HepG2 (cell line): ENCODE data around the gene SLC6A5. TPM values are rescaled to one million over a fixed set of nuclear protein-coding genes. Genes with fewer than 3 reads are reported as not detected.

Experiments used
- ATAC-seq: fragments of 200-7000 bp; cut with Tn5 transposase; 3 replicates; pipeline ENCODE4 v1.9.1; 2020; ENCODE audit warnings: mild to moderate bottlenecking, moderate library complexity
- BruUV-seq: library from RNA; stranded (reverse); fragments of 400-500 nt; replicated peaks from 2 replicates; lab custom pipeline; 2021; lab: Mats Ljungman, UMichigan
- CTCF ChIA-PET: fragments of 300-600 bp; formaldehyde crosslinking; extraction: SDS; loops from one replicate; lab custom pipeline; 2021; ENCODE audit warnings: low total read pairs, inconsistent platforms, low intra/inter-chr PET ratio; lab: Yijun Ruan, JAX
- POLR2A ChIA-PET: fragments of 350-600 bp; sonication (Branson Sonifier 250); formaldehyde crosslinking; loops from one replicate; lab custom pipeline; 2020; ENCODE audit warnings: antibody characterized with exemption, inconsistent platforms; lab: Yijun Ruan, JAX
- DNase-seq: peaks from one replicate; pipeline ENCODE4 v3.0.0-alpha.2; 2015; ENCODE audit warnings: low spot score
- FAIRE-seq: peaks from 3 replicates; lab custom pipeline; 2011; peaks lifted over from hg19 to GRCh38; lab: Jason Lieb, UNC
- H2AFZ ChIP-seq: one replicate; pipeline ENCODE4 v1.6.1; 2011; ENCODE audit warnings: low read length, inconsistent platforms
- H3K27ac ChIP-seq: fragments of 300-600 bp; 3 replicates; pipeline ENCODE4 v1.8.0; 2011; ENCODE audit warnings: mixed run types, mild to moderate bottlenecking, mixed read lengths, low read length, inconsistent platforms; ENCODE audit not compliant: insufficient read depth; ENCODE audit errors: extremely low read length
- H3K27me3 ChIP-seq, 2 experiments: fragments of 200-600 bp in 1 of 2; 2 replicates in 1 of 2; 3 replicates in 1 of 2; pipeline versions ENCODE4 v1.6.0 to v1.8.0; 2011; ENCODE audit warnings: low read length in 2 of 2, mild to moderate bottlenecking in 2 of 2, moderate library complexity in 2 of 2, inconsistent platforms in 1 of 2; ENCODE audit not compliant: insufficient read depth in 2 of 2, control insufficient read depth in 1 of 2
- H3K36me3 ChIP-seq, 2 experiments: fragments of 200-600 bp in 1 of 2; replicated peaks in 1 of 2; 2 replicates in 1 of 2; 3 replicates in 1 of 2; pipeline versions ENCODE4 v1.5.1 to v1.8.0; 2011; ENCODE audit warnings: low read length in 2 of 2, inconsistent platforms in 1 of 2; ENCODE audit not compliant: insufficient read depth in 2 of 2, control insufficient read depth in 1 of 2
- H3K4me1 ChIP-seq: 2 replicates; pipeline ENCODE4 v1.5.1; 2012; ENCODE audit warnings: low read length, inconsistent platforms; ENCODE audit not compliant: insufficient read depth
- H3K4me2 ChIP-seq: 2 replicates; pipeline ENCODE4 v1.6.0; 2011; ENCODE audit warnings: low read depth, low read length, inconsistent platforms
- H3K4me3 ChIP-seq, 3 experiments: fragments of 200-600 bp in 1 of 3; sonication (generic), shearing (Covaris generic) in 1 of 3; replicated peaks in 1 of 3; 2 replicates each; pipeline ENCODE4 v1.5.1; 2011 to 2016; ENCODE audit warnings: low read length in 3 of 3, inconsistent platforms in 2 of 3, low read depth in 2 of 3, mild to moderate bottlenecking in 2 of 3, control low read depth in 1 of 3, mixed read lengths in 1 of 3; ENCODE audit not compliant: insufficient read depth in 1 of 3
- H3K79me2 ChIP-seq: one replicate; pipeline ENCODE4 v1.6.1; 2011; ENCODE audit warnings: low read length, inconsistent platforms; ENCODE audit not compliant: insufficient read depth
- H3K9ac ChIP-seq: 2 replicates; pipeline ENCODE4 v1.6.0; 2011; ENCODE audit warnings: mild to moderate bottlenecking, low read depth, low read length, inconsistent platforms; ENCODE audit not compliant: insufficient read depth
- H3K9me3 ChIP-seq: 2 replicates; pipeline ENCODE4 v1.5.1; 2012; ENCODE audit warnings: mild to moderate bottlenecking, low read length
- H4K20me1 ChIP-seq: 2 replicates; pipeline ENCODE4 v1.6.0; 2011; ENCODE audit warnings: inconsistent platforms, mild to moderate bottlenecking, low read length, moderate library complexity; ENCODE audit not compliant: insufficient read depth
- BRCA1 ChIP-seq: sonication (generic); formaldehyde crosslinking; IDR thresholded peaks from 2 replicates; pipeline ENCODE4 v1.4.0; 2020; ENCODE audit warnings: missing genetic modification reagents
- CCAR2 ChIP-seq: fragments of 200-400 bp; formaldehyde crosslinking; optimal IDR thresholded peaks from 2 replicates; pipeline ENCODE3; 2018; ENCODE audit warnings: low read depth, mild to moderate bottlenecking, low read length, moderate library complexity
- FOXA3 ChIP-seq: IDR thresholded peaks from 2 replicates; pipeline ENCODE4 v1.6.1; 2016; ENCODE audit warnings: missing genetic modification reagents, missing compliant biosample characterization
- MBD4 ChIP-seq: IDR thresholded peaks from 2 replicates; pipeline ENCODE4 v1.6.1; 2012; ENCODE audit warnings: low read length, inconsistent platforms, borderline replicate concordance
- MED1 ChIP-seq: sonication (generic); formaldehyde crosslinking; IDR thresholded peaks from 2 replicates; pipeline ENCODE4 v1.4.0; 2020; ENCODE audit warnings: missing genetic modification reagents
- NFE2 ChIP-seq: sonication (generic); formaldehyde crosslinking; IDR thresholded peaks from 2 replicates; pipeline ENCODE4 v1.4.0; 2020; ENCODE audit warnings: missing genetic modification reagents
- NFE2L2 ChIP-seq: fragments of 150-350 bp; IDR thresholded peaks from 2 replicates; pipeline ENCODE4 v1.6.1; 2014; ENCODE audit warnings: low read length
- TBL1XR1 ChIP-seq: fragments of 150-350 bp; IDR thresholded peaks from 2 replicates; pipeline ENCODE4 v1.6.1; 2014; ENCODE audit warnings: borderline replicate concordance, low read length; ENCODE audit not compliant: partially characterized antibody
- ZFP41 ChIP-seq: sonication (generic); formaldehyde crosslinking; IDR thresholded peaks from 2 replicates; pipeline ENCODE4 v1.4.0; 2020; ENCODE audit warnings: mild to moderate bottlenecking, missing genetic modification reagents, borderline replicate concordance
- ZNF333 ChIP-seq: sonication (generic); formaldehyde crosslinking; IDR thresholded peaks from 2 replicates; pipeline ENCODE4 v1.4.0; 2020; ENCODE audit warnings: mild to moderate bottlenecking, missing genetic modification reagents, borderline replicate concordance
- ZNF382 ChIP-seq: sonication (generic); formaldehyde crosslinking; IDR thresholded peaks from 2 replicates; pipeline ENCODE4 v1.5.0; 2020; ENCODE audit warnings: missing genetic modification reagents, mild to moderate bottlenecking, borderline replicate concordance
- ZNF567 ChIP-seq: sonication (generic); formaldehyde crosslinking; IDR thresholded peaks from 2 replicates; pipeline ENCODE4 v1.8.1; 2023; ENCODE audit warnings: mild to moderate bottlenecking, missing genetic modification reagents, borderline replicate concordance
- ZNF616 ChIP-seq: sonication (generic); formaldehyde crosslinking; IDR thresholded peaks from 2 replicates; pipeline ENCODE4 v1.5.0; 2020; ENCODE audit warnings: low read depth, mild to moderate bottlenecking, missing genetic modification reagents
- ZNF768 ChIP-seq: sonication (generic); formaldehyde crosslinking; IDR thresholded peaks from 2 replicates; pipeline ENCODE4 v1.4.0; 2020; ENCODE audit warnings: missing genetic modification reagents
- ZNF891 ChIP-seq: sonication (generic); formaldehyde crosslinking; IDR thresholded peaks from 2 replicates; pipeline ENCODE4 v1.5.0; 2020; ENCODE audit warnings: mild to moderate bottlenecking, missing genetic modification reagents
- ZSCAN30 ChIP-seq: sonication (generic); formaldehyde crosslinking; IDR thresholded peaks from 2 replicates; pipeline ENCODE4 v1.5.0; 2020; ENCODE audit warnings: mild to moderate bottlenecking, missing genetic modification reagents
- WGBS: methylation state at CpG from one replicate; pipeline ENCODE4 v1.1.6; 2017; ENCODE audit warnings: low lambda C conversion rate; 5-methylcytosine and 5-hydroxymethylcytosine counted together
- in situ Hi-C: cut with HindIII; loops from 2 replicates; pipeline ENCODE4 v1.10.0; 2017; ENCODE audit warnings: low pct_unique_long_range_greater_than_20kb; ENCODE audit not compliant: extremely low pct_ligation_motif_present
- intact Hi-C: fragments of 100-400 bp; cut with micrococcal nuclease; formaldehyde crosslinking; loops from one replicate; pipeline ENCODE4 v1.10.0; 2022; ENCODE audit not compliant: unreplicated experiment
- polyA plus RNA-seq, 8 experiments: library from polyadenylated mRNA; depleted of rRNA in 3 of 8; stranded (reverse) in 7 of 8; unstranded in 1 of 8; fragments of >200 nt; fragmentation: Illumina TruSeq in 4 of 8; extraction: Trizol in 4 of 8; gene quantifications; 2 replicates each; pipeline versions ENCODE4 v1.2.1 to v1.2.3, GENCODE V29; 2011 to 2016; ENCODE audit warnings: low read depth in 4 of 8, missing spikeins in 1 of 8, mixed read lengths in 1 of 8; ENCODE audit not compliant: insufficient read depth in 1 of 8
- total RNA-seq, 5 experiments: library from RNA; depleted of rRNA; stranded (reverse); fragments of >200 nt; fragmentation: Illumina TruSeq; extraction: Trizol; gene quantifications; 2 replicates each; pipeline ENCODE4 v1.2.3, GENCODE V29; 2016; ENCODE audit warnings: low read depth in 1 of 5
- TF ChIP-seq, protein P1 (sequence below): sonication (generic); formaldehyde crosslinking; IDR thresholded peaks from 2 replicates; pipeline ENCODE4 v1.8.0; 2022; ENCODE audit warnings: missing genetic modification reagents, mild to moderate bottlenecking, borderline replicate concordance
- TF ChIP-seq, protein P2 (sequence below): sonication (generic); formaldehyde crosslinking; IDR thresholded peaks from 2 replicates; pipeline ENCODE4 v1.4.0; 2020; ENCODE audit warnings: mild to moderate bottlenecking, missing genetic modification reagents
- TF ChIP-seq, protein P3 (sequence below): IDR thresholded peaks from 2 replicates; pipeline ENCODE4 v1.6.1; 2016; ENCODE audit warnings: low read depth, control low read depth
- TF ChIP-seq, protein P4 (sequence below): sonication (generic); formaldehyde crosslinking; IDR thresholded peaks from 2 replicates; pipeline ENCODE4 v1.5.0; 2020; ENCODE audit warnings: missing genetic modification reagents

SLC6A5 gene
- total and polyA plus RNA-seq, 2 of the 13 experiments (the other 11 are each of a cell fraction or from before 2014, with no cell fraction given) = not detected

DNA sequence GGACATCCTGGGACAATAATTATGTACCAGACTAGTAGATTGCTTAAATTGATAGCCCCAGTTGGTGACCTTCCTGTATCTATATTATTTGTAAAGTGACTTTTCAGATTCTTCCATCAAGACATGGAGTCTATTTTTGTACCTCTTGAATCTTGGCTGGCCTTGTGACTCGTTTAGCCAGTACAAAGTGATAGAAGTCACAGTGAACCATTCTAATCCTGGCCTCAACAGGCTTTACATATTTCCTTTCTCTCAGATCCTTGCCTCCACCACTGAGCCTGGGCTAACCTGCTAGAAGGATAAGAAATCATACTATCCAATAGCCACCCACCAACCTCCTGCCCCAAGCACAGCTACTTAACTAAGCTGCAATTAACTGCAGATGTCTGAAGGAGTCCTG lies 37.5 kb upstream of the SLC6A5 start:
- ChIA-PET CTCF (no interaction called here), POLR2A (no interaction called here)
- no TSS peak for BruUV-seq
- no peaks in the 10 kb centered on the region for H3K36me3 ChIP-seq
- intact Hi-C loops = no loop called here
- no peaks in the 10 kb centered on the region for H3K79me2 ChIP-seq
- no peak overlapping the region for H3K27ac ChIP-seq
- in situ Hi-C loops = no loop called here
- FAIRE-seq (no peak), DNase-seq (no peak), ATAC-seq (no peak)
- no peak overlapping the region for H3K4me2 ChIP-seq
- no peaks in the 10 kb centered on the region for H3K4me1 ChIP-seq
- no peaks in the 10 kb centered on the region for H3K27me3 ChIP-seq
- no peak overlapping the region for H3K4me3 ChIP-seq
- WGBS = 0% methylated on average over 1 of the region's 1 CpG
- H3K9ac ChIP-seq = no peak overlapping the region
- no peaks in the 10 kb centered on the region for H3K9me3 ChIP-seq
- TF ChIP-seq, protein P1, sequence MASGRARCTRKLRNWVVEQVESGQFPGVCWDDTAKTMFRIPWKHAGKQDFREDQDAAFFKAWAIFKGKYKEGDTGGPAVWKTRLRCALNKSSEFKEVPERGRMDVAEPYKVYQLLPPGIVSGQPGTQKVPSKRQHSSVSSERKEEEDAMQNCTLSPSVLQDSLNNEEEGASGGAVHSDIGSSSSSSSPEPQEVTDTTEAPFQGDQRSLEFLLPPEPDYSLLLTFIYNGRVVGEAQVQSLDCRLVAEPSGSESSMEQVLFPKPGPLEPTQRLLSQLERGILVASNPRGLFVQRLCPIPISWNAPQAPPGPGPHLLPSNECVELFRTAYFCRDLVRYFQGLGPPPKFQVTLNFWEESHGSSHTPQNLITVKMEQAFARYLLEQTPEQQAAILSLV = no peak
- TF ChIP-seq BRCA1 (CRISPR knock-in tag) = no peak
- TF ChIP-seq, protein P2, sequence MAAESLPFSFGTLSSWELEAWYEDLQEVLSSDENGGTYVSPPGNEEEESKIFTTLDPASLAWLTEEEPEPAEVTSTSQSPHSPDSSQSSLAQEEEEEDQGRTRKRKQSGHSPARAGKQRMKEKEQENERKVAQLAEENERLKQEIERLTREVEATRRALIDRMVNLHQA (CRISPR knock-in tag) = no peak
- TF ChIP-seq ZNF567 (CRISPR knock-in tag) = no peak
- TF ChIP-seq TBL1XR1 = no peak
- TF ChIP-seq, protein P3, sequence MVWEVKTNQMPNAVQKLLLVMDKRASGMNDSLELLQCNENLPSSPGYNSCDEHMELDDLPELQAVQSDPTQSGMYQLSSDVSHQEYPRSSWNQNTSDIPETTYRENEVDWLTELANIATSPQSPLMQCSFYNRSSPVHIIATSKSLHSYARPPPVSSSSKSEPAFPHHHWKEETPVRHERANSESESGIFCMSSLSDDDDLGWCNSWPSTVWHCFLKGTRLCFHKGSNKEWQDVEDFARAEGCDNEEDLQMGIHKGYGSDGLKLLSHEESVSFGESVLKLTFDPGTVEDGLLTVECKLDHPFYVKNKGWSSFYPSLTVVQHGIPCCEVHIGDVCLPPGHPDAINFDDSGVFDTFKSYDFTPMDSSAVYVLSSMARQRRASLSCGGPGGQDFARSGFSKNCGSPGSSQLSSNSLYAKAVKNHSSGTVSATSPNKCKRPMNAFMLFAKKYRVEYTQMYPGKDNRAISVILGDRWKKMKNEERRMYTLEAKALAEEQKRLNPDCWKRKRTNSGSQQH (CRISPR knock-in tag) = no peak
- no peak for TF ChIP-seq ZFP41 (CRISPR knock-in tag)
- no peak for TF ChIP-seq ZNF333 (CRISPR knock-in tag)
- TF ChIP-seq ZNF768 (CRISPR knock-in tag) = no peak
- TF ChIP-seq, protein P4, sequence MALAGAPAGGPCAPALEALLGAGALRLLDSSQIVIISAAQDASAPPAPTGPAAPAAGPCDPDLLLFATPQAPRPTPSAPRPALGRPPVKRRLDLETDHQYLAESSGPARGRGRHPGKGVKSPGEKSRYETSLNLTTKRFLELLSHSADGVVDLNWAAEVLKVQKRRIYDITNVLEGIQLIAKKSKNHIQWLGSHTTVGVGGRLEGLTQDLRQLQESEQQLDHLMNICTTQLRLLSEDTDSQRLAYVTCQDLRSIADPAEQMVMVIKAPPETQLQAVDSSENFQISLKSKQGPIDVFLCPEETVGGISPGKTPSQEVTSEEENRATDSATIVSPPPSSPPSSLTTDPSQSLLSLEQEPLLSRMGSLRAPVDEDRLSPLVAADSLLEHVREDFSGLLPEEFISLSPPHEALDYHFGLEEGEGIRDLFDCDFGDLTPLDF (CRISPR knock-in tag) = no peak
- TF ChIP-seq ZNF382 (CRISPR knock-in tag) = no peak
- TF ChIP-seq CCAR2 = no peak
- no peak for TF ChIP-seq MED1 (CRISPR knock-in tag)
- TF ChIP-seq ZNF891 = no peak
- TF ChIP-seq NFE2 (CRISPR knock-in tag) = no peak
- no peak for TF ChIP-seq NFE2L2
- TF ChIP-seq ZNF616 = no peak
- TF ChIP-seq MBD4 = no peak
- TF ChIP-seq FOXA3 (CRISPR knock-in tag) = no peak
- TF ChIP-seq ZSCAN30 (CRISPR knock-in tag) = no peak
- H2AFZ ChIP-seq = no peak overlapping the region
- H4K20me1 ChIP-seq = no peaks in the 10 kb centered on the region
